Stimulated activated CD8-positive, alpha-beta memory T cell treated with anti-CD3 and anti-CD28 coated beads, Interleukin-4, amount 100 ng/mL, for 48 hours (primary cell): ENCODE results near the gene CUBN.
A peak's percentile ranks its signal among the peaks of the same experiment; 100 is the strongest.
"Not testable (repeated sequence)": the region's sequence is repeated elsewhere in the genome, so short reads cannot be mapped to it uniquely, and the experiment has no call there.

Experiments
- DNase-seq: peaks from one replicate; pipeline ENCODE4 v3.0.0-alpha.2; 2020

CUBN gene

GRCh38 chr10:17031637-17032635 lies 97.7 kb downstream of the CUBN start:
- no peak for DNase-seq

- peak; percentile 87 for DNase-seq
These were observed 99.9 kb downstream of the CUBN start for GRCh38 chr10:17029581-17030271.

GRCh38 chr10:17029239-17029580 lies 100.4 kb downstream of the CUBN start:
- no peak for DNase-seq

GRCh38 chr10:17028798-17029197 lies 100.8 kb downstream of the CUBN start:
- DNase-seq, result no peak

GRCh38 chr10:17026686-17027485 lies 102.7 kb downstream of the CUBN start:
- peak; percentile 79 for DNase-seq

- peak; percentile 83 for DNase-seq
These were observed 103.9 kb downstream of the CUBN start for GRCh38 chr10:17025444-17026295.

GRCh38 chr10:17024461-17024860 lies 105.2 kb downstream of the CUBN start:
- DNase-seq, result no peak

GRCh38 chr10:17023386-17024298 lies 106.0 kb downstream of the CUBN start:
- peak; percentile 78 for DNase-seq

- DNase-seq, result no peak
These were observed 106.7 kb downstream of the CUBN start for GRCh38 chr10:17022896-17023295.

- no peak for DNase-seq
These were observed 107.2 kb downstream of the CUBN start for GRCh38 chr10:17022466-17022825.

- no peak for DNase-seq
These were observed 107.8 kb downstream of the CUBN start for GRCh38 chr10:17021656-17022465.

- no peak for DNase-seq
These were observed 109.9 kb downstream of the CUBN start for GRCh38 chr10:17019696-17020095.

GRCh38 chr10:17013131-17013983 lies 116.3 kb downstream of the CUBN start:
- DNase-seq, result not testable (repeated sequence)

- DNase-seq, result not testable (repeated sequence)
These were observed 116.9 kb downstream of the CUBN start for GRCh38 chr10:17012731-17013130.

- DNase-seq, result no peak
These were observed 119.1 kb downstream of the CUBN start for GRCh38 chr10:17010363-17011145.

GRCh38 chr10:17009212-17009700 lies 120.4 kb downstream of the CUBN start:
- no peak for DNase-seq

- DNase-seq, result no peak
These were observed 122.2 kb downstream of the CUBN start for GRCh38 chr10:17007418-17007770.
